Smooth muscle cell (in vitro differentiated cells): ENCODE data around the gene DGKZ. TPM values are rescaled to one million over a fixed set of nuclear protein-coding genes. Genes with fewer than 3 reads are reported as not detected.

ENCODE experiments used
- DNase-seq: peaks from one replicate; lab custom pipeline; 2025; ENCODE audit not compliant: unreplicated experiment; lab: John Stamatoyannopoulos, UW
- H2AFZ ChIP-seq: fragments of 200-600 bp; sonication (generic); 2 replicates; pipeline ENCODE4 v1.6.0; 2016; ENCODE audit warnings: antibody characterized with exemption, low read depth, mild to moderate bottlenecking
- H3F3A ChIP-seq: fragments of 200-600 bp; sonication (generic); 2 replicates; pipeline ENCODE4 v1.6.0; 2017; ENCODE audit warnings: antibody characterized with exemption, low read depth
- H3K27ac ChIP-seq: fragments of 200-600 bp; sonication (generic); 2 replicates; pipeline ENCODE4 v1.5.1; 2016; ENCODE audit warnings: low read depth, mild to moderate bottlenecking
- H3K27me3 ChIP-seq: fragments of 200-600 bp; sonication (generic); 2 replicates; pipeline ENCODE4 v1.6.1; 2016; ENCODE audit warnings: low read depth, mild to moderate bottlenecking
- H3K36me3 ChIP-seq: fragments of 200-600 bp; sonication (generic); 2 replicates; pipeline ENCODE4 v1.5.1; 2016; ENCODE audit warnings: low read depth
- H3K4me1 ChIP-seq: fragments of 200-600 bp; sonication (generic); 2 replicates; pipeline ENCODE4 v1.5.1; 2016; ENCODE audit warnings: low read depth
- H3K4me2 ChIP-seq: fragments of 200-600 bp; sonication (generic); 2 replicates; pipeline ENCODE4 v1.6.0; 2016; ENCODE audit warnings: mild to moderate bottlenecking
- H3K4me3 ChIP-seq: fragments of 200-600 bp; sonication (generic); 2 replicates; pipeline ENCODE4 v1.5.1; 2016; ENCODE audit warnings: mild to moderate bottlenecking
- H3K79me2 ChIP-seq: fragments of 200-600 bp; sonication (generic); 2 replicates; pipeline ENCODE4 v1.6.0; 2016; ENCODE audit warnings: low read depth, mild to moderate bottlenecking
- H3K9ac ChIP-seq: fragments of 200-600 bp; sonication (generic); 2 replicates; pipeline ENCODE4 v1.6.0; 2016; ENCODE audit warnings: low read depth
- H3K9me3 ChIP-seq: fragments of 200-600 bp; sonication (generic); replicated peaks from 2 replicates; pipeline ENCODE4 v1.5.1; 2016; ENCODE audit warnings: low read depth
- H4K20me1 ChIP-seq: fragments of 200-600 bp; sonication (generic); 2 replicates; pipeline ENCODE4 v1.6.0; 2016; ENCODE audit warnings: low read depth
- whole genome bisulfite sequencing: methylation state at CpG from one replicate; pipeline ENCODE4 v1.1.7; 2016; ENCODE audit warnings: low lambda C conversion rate; 5-methylcytosine and 5-hydroxymethylcytosine counted together
- polyA plus RNA-seq: library from polyadenylated mRNA; unstranded; fragments of >200 nt; fragmentation: Nextera tagmentation; extraction: Ambion mirVana; gene quantifications from 2 replicates; pipeline ENCODE4 v1.2.1, GENCODE V29; 2016
- total RNA-seq: library from RNA; depleted of rRNA; stranded (reverse); fragments of >200 nt; gene quantifications from 2 replicates; pipeline ENCODE4 v1.2.3, GENCODE V29; 2014
- TF ChIP-seq, protein P1 (sequence below): fragments of 200-600 bp; sonication (generic); IDR thresholded peaks from 2 replicates; pipeline ENCODE4 v1.5.1; 2017; ENCODE audit warnings: borderline replicate concordance, mild to moderate bottlenecking, antibody characterized with exemption; ENCODE audit not compliant: insufficient read depth, poor library complexity, severe bottlenecking

DGKZ gene
- total and polyA plus RNA-seq, 2 experiments from 2014 or later, result 30.7 to 42.1 TPM

DNA sequence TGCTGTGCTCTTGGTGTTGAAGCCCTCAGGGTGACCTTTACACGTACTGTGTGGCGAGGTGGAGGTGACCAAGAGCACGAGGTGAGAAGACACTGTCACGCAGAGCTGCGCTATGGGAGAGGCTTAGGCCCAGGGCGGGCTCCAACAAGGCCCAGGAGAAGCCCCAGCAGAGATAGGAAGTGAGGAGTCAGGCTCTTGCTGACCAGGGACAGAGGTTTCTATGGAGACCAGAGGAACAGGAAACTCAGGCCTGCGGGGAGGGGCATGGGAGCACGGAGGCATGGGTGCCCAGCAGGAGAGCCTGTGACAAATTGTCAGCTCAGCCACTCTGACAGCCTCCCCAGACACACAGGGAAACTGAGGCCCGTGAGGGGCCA lies 15.8 kb downstream of the DGKZ start:
- H3K27ac ChIP-seq, result peak overlapping the region; percentile 67
- peaks cover 17% of the 10 kb centered on the region for H3K4me1 ChIP-seq
- H3K9ac ChIP-seq, result peak overlapping the region; percentile 65
- H4K20me1 ChIP-seq, result peaks cover 87% of the 10 kb centered on the region
- H2AFZ ChIP-seq, result no peak overlapping the region
- peak overlapping the region; percentile 43 for H3K4me2 ChIP-seq
- H3K79me2 ChIP-seq, result peaks cover 41% of the 10 kb centered on the region
- no peaks in the 10 kb centered on the region for H3F3A ChIP-seq
- no peaks in the 10 kb centered on the region for H3K36me3 ChIP-seq
- no peaks in the 10 kb centered on the region for H3K27me3 ChIP-seq
- no peak overlapping the region for H3K4me3 ChIP-seq
- 62% methylated on average over 9 of the region's 9 CpGs for WGBS
- DNase-seq, result no peak
- no peaks in the 10 kb centered on the region for H3K9me3 ChIP-seq
- TF ChIP-seq, protein P1, sequence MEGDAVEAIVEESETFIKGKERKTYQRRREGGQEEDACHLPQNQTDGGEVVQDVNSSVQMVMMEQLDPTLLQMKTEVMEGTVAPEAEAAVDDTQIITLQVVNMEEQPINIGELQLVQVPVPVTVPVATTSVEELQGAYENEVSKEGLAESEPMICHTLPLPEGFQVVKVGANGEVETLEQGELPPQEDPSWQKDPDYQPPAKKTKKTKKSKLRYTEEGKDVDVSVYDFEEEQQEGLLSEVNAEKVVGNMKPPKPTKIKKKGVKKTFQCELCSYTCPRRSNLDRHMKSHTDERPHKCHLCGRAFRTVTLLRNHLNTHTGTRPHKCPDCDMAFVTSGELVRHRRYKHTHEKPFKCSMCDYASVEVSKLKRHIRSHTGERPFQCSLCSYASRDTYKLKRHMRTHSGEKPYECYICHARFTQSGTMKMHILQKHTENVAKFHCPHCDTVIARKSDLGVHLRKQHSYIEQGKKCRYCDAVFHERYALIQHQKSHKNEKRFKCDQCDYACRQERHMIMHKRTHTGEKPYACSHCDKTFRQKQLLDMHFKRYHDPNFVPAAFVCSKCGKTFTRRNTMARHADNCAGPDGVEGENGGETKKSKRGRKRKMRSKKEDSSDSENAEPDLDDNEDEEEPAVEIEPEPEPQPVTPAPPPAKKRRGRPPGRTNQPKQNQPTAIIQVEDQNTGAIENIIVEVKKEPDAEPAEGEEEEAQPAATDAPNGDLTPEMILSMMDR, result no peak

DNA sequence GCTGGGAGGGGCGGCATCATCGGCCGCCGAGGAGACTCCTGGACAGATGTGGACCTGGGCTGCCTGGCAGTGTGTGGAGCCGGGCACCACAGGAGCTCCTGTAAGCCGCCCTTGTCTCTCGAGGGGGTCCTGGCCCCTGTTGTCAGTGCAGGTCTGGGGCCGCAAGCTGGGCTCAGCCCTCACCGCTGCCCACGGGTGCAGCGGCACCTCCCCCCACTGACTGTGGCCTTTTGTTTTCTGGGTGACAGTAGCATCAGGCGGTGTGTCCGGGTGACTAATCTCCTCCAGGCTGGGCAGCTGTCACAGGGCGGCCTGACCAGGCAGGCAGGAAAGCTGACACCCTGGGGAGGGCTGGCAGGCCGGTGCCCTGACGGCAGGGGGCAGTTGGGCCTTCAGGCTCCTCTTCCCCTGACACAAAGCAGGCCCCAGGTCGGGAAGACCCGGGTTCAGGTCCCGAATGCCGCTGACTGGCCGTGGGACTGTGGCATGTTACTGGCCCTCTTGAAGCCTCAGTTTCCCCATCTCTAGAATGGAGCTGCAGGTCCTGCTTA lies 16.3 kb downstream of the DGKZ start:
- H3K4me1 ChIP-seq, result peaks cover 17% of the 10 kb centered on the region
- H3F3A ChIP-seq, result no peaks in the 10 kb centered on the region
- H3K79me2 ChIP-seq, result peaks cover 36% of the 10 kb centered on the region
- no peaks in the 10 kb centered on the region for H3K9me3 ChIP-seq
- peak overlapping the region; percentile 67 for H3K27ac ChIP-seq
- TF ChIP-seq, protein P1, result no peak
- WGBS, result 72% methylated on average over 21 of the region's 21 CpGs
- H2AFZ ChIP-seq, result no peak overlapping the region
- H3K9ac ChIP-seq, result peak overlapping the region; percentile 65
- peaks cover 87% of the 10 kb centered on the region for H4K20me1 ChIP-seq
- peak overlapping the region; percentile 43 for H3K4me2 ChIP-seq
- H3K4me3 ChIP-seq, result no peak overlapping the region
- H3K27me3 ChIP-seq, result no peaks in the 10 kb centered on the region
- H3K36me3 ChIP-seq, result no peaks in the 10 kb centered on the region
- no peak for DNase-seq

DNA sequence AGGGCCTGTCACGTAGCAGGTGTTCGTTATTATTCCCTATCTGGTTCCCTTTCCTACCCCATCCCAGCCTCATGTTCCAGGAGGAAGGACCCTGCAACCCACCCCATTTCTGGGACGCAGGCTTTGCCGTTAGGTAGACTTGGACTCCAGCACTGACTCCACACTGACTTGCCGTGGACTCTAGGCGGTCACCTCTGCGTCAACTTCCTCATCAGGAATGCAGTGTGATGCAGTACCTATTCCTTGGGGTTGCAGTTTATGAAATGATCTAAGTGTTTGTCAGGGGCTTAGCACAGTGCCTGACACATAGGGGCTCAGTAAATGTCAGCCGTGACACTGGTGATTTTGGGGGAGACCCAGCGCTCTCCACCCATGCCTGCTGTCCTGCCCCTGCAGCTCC lies 16.8 kb downstream of the DGKZ start:
- H3K9me3 ChIP-seq, result no peaks in the 10 kb centered on the region
- DNase-seq, result no peak
- WGBS, result 93% methylated on average over 9 of the region's 9 CpGs
- H4K20me1 ChIP-seq, result peaks cover 85% of the 10 kb centered on the region
- H3K36me3 ChIP-seq, result no peaks in the 10 kb centered on the region
- H3K79me2 ChIP-seq, result peaks cover 31% of the 10 kb centered on the region
- no peak overlapping the region for H2AFZ ChIP-seq
- no peaks in the 10 kb centered on the region for H3K27me3 ChIP-seq
- no peak overlapping the region for H3K4me3 ChIP-seq
- peaks cover 17% of the 10 kb centered on the region for H3K4me1 ChIP-seq
- no peaks in the 10 kb centered on the region for H3F3A ChIP-seq
- TF ChIP-seq, protein P1, result no peak
- H3K9ac ChIP-seq, result no peak overlapping the region
- no peak overlapping the region for H3K4me2 ChIP-seq
- peak overlapping the region; percentile 67 for H3K27ac ChIP-seq

DNA sequence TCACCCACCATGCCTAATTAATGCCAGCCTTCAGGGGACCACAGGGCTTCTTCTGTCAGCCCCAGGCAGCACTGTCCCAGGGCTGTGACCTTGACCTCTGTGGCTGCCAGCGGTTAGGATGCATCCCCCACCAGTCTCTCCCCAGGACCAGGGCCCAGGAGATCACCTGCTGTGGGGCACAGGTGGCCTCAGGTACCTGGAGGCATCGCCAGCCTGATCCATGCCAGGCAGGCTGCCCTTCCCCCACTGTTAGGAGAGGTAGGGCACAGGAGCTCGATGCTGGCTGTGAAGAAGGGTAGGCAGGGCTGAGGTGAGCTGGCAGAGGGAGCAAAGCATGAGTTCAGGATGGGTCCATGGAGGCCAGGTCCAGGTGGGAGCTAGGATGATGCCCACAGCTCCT lies 17.5 kb downstream of the DGKZ start:
- 92% methylated on average over 3 of the region's 3 CpGs for WGBS
- no peak overlapping the region for H3K4me3 ChIP-seq
- H4K20me1 ChIP-seq, result peaks cover 84% of the 10 kb centered on the region
- H3K4me1 ChIP-seq, result peaks cover 20% of the 10 kb centered on the region
- no peaks in the 10 kb centered on the region for H3K36me3 ChIP-seq
- H2AFZ ChIP-seq, result no peak overlapping the region
- H3F3A ChIP-seq, result no peaks in the 10 kb centered on the region
- H3K9me3 ChIP-seq, result no peaks in the 10 kb centered on the region
- H3K9ac ChIP-seq, result no peak overlapping the region
- TF ChIP-seq, protein P1, result no peak
- H3K4me2 ChIP-seq, result no peak overlapping the region
- no peak for DNase-seq
- H3K79me2 ChIP-seq, result peaks cover 25% of the 10 kb centered on the region
- no peak overlapping the region for H3K27ac ChIP-seq
- H3K27me3 ChIP-seq, result no peaks in the 10 kb centered on the region
